Neural progenitor cell (in vitro differentiated cells): ENCODE measurements around the gene PPM1G.

Source experiments
- EZH2 ChIP-seq: fragments of 200-600 bp; sonication (generic); IDR thresholded peaks from 2 replicates; pipeline ENCODE4 v1.6.1; 2017; ENCODE audit warnings: antibody characterized with exemption, mild to moderate bottlenecking, moderate library complexity
- TF ChIP-seq, protein P1 (sequence below): fragments of 200-600 bp; sonication (generic); IDR thresholded peaks from 2 replicates; pipeline ENCODE4 v1.5.1; 2017; ENCODE audit warnings: antibody characterized with exemption, mild to moderate bottlenecking

DNA sequence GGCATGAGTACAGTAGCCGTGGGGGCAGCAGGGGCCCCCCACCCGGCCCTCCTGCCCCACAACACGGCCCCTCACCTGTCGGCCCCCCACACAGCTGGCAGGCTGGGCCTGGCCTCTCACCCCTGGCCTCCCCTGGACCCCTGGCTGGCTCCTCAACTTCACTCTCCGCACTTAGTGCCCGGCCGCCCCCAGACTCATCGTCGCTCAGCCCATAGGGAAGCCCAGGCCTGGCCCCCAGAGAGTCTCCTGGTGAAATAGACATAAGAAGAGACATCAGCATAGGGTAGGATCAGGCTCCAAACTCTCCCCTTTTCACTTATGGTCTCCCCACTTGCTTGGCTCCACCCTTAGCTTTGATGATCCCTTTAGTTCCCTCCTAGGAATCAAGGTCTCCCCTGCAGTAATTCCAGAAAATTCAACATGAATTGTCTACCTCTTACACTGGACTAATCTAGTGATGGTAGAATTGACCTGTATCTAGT, 30.5 kb downstream of the PPM1G start:
- TF ChIP-seq EZH2 = no peak
- TF ChIP-seq, protein P1, sequence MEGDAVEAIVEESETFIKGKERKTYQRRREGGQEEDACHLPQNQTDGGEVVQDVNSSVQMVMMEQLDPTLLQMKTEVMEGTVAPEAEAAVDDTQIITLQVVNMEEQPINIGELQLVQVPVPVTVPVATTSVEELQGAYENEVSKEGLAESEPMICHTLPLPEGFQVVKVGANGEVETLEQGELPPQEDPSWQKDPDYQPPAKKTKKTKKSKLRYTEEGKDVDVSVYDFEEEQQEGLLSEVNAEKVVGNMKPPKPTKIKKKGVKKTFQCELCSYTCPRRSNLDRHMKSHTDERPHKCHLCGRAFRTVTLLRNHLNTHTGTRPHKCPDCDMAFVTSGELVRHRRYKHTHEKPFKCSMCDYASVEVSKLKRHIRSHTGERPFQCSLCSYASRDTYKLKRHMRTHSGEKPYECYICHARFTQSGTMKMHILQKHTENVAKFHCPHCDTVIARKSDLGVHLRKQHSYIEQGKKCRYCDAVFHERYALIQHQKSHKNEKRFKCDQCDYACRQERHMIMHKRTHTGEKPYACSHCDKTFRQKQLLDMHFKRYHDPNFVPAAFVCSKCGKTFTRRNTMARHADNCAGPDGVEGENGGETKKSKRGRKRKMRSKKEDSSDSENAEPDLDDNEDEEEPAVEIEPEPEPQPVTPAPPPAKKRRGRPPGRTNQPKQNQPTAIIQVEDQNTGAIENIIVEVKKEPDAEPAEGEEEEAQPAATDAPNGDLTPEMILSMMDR = no peak
